C4-2B (cell line): ENCODE results near the gene ZNF384.

ENCODE experiments used
- ZFX ChIP-seq: fragments of 450-650 bp; IDR thresholded peaks from 2 replicates; pipeline ENCODE4 v1.6.1; 2017
- TF ChIP-seq, protein P1 (sequence below): fragments of 450-650 bp; conservative IDR thresholded peaks from 2 replicates; pipeline ENCODE4 v1.5.1; 2017; ENCODE audit warnings: mild to moderate bottlenecking

DNA sequence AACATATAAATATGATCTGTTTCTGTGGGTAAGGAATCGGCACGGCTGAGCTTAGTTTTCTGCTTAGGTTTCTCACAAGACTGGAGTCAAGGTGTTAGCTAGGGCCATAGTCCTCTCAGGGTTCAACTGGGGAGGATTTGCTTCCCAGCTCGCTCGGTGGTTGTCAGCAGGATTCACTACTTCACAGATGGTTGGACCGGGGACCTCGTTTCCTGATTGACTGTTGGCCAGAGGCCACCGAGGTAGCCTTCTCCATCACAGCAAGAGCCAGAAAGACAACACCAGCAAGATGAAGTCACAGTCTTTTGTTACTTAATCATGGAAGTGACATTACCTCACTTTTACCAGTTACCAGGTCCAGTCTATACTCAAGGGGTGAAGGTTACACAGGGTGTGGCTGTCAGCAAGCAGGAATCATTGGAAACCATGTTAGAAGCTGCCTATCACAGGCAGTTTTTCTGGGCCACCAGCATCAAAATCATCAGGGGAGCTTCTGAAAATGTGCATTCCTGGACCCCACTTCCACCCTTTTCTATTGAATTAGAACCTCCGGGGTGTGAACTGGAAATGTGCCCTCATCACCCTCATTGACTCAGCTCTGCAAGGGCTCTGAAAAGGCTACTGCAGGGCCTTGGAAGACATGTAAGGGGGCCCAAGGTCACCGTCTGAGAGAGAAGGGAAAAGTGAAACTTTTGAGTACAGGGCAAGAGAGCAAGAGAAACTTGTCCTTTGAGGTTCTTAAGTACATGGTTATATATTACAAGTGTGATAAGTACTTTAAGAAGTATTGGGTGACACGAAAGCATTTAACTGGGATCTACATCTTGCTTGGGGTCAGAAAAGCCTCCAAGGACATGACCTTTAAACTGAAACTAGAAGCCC is 45.6 kb upstream of the ZNF384 start:
- TF ChIP-seq, protein P1, sequence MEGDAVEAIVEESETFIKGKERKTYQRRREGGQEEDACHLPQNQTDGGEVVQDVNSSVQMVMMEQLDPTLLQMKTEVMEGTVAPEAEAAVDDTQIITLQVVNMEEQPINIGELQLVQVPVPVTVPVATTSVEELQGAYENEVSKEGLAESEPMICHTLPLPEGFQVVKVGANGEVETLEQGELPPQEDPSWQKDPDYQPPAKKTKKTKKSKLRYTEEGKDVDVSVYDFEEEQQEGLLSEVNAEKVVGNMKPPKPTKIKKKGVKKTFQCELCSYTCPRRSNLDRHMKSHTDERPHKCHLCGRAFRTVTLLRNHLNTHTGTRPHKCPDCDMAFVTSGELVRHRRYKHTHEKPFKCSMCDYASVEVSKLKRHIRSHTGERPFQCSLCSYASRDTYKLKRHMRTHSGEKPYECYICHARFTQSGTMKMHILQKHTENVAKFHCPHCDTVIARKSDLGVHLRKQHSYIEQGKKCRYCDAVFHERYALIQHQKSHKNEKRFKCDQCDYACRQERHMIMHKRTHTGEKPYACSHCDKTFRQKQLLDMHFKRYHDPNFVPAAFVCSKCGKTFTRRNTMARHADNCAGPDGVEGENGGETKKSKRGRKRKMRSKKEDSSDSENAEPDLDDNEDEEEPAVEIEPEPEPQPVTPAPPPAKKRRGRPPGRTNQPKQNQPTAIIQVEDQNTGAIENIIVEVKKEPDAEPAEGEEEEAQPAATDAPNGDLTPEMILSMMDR: no peak
- no peak for TF ChIP-seq ZFX
